ENCODE results near the gene SMIM17. TPM values are rescaled to one million over a fixed set of nuclear protein-coding genes. Genes with fewer than 3 reads are reported as not detected.

SMIM17 gene
- total and polyA plus RNA-seq, 2 experiments from 2014 or later: 0.63 TPM; not detected in 1

DNA sequence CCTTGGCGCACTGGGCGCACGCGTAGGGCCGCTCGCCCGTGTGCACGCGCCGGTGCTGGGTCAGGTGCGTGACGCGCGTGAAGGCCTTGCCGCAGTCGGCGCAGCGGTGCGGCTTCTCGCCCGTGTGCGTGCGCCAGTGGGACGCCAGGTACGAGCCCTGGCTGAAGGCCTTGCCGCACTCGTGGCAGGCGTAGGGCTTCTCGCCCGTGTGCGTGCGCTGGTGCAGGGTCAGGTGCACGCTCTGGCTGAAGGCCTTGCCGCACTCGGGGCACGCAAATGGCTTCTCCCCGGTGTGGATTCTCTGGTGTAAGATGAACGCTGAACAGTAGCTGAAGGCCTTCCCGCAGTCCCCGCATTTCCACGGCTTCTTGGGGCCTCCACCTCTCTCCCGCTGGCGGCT, 21.6 kb downstream of the SMIM17 start:
- Histone ChIP-seq H3K9me2 (ENCODE audit: insufficient read depth) (no peaks in the 10 kb centered on the region), H3K4me2 (no peak overlapping the region), H3K79me2 (replicated peaks; ENCODE audit: insufficient read depth) (no peaks in the 10 kb centered on the region), H3K27ac (ENCODE audit: low read depth) (no peak overlapping the region), H3F3A (replicated peaks; ENCODE audit: low read depth) (no peaks in the 10 kb centered on the region), H3K4me3 (no peak overlapping the region), H3K27me3 (ENCODE audit: insufficient read depth) (no peaks in the 10 kb centered on the region), H3K4me1 (ENCODE audit: insufficient read depth) (no peaks in the 10 kb centered on the region), H3K36me3 (ENCODE audit: insufficient read depth) (no peaks in the 10 kb centered on the region), H2AFZ (no peak overlapping the region), H4K20me1 (replicated peaks; ENCODE audit: insufficient read depth) (no peaks in the 10 kb centered on the region)
- peaks cover 13% of the 10 kb centered on the region for H3K27me3 Mint-ChIP-seq (ENCODE audit: insufficient read depth, low read depth, poor library complexity)
- no peak for ATAC-seq
- TF ChIP-seq, protein P1, sequence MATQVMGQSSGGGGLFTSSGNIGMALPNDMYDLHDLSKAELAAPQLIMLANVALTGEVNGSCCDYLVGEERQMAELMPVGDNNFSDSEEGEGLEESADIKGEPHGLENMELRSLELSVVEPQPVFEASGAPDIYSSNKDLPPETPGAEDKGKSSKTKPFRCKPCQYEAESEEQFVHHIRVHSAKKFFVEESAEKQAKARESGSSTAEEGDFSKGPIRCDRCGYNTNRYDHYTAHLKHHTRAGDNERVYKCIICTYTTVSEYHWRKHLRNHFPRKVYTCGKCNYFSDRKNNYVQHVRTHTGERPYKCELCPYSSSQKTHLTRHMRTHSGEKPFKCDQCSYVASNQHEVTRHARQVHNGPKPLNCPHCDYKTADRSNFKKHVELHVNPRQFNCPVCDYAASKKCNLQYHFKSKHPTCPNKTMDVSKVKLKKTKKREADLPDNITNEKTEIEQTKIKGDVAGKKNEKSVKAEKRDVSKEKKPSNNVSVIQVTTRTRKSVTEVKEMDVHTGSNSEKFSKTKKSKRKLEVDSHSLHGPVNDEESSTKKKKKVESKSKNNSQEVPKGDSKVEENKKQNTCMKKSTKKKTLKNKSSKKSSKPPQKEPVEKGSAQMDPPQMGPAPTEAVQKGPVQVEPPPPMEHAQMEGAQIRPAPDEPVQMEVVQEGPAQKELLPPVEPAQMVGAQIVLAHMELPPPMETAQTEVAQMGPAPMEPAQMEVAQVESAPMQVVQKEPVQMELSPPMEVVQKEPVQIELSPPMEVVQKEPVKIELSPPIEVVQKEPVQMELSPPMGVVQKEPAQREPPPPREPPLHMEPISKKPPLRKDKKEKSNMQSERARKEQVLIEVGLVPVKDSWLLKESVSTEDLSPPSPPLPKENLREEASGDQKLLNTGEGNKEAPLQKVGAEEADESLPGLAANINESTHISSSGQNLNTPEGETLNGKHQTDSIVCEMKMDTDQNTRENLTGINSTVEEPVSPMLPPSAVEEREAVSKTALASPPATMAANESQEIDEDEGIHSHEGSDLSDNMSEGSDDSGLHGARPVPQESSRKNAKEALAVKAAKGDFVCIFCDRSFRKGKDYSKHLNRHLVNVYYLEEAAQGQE (IDR thresholded peaks at IDR 0.05; ENCODE audit: unreplicated experiment): no peak
- TF ChIP-seq, protein P2, sequence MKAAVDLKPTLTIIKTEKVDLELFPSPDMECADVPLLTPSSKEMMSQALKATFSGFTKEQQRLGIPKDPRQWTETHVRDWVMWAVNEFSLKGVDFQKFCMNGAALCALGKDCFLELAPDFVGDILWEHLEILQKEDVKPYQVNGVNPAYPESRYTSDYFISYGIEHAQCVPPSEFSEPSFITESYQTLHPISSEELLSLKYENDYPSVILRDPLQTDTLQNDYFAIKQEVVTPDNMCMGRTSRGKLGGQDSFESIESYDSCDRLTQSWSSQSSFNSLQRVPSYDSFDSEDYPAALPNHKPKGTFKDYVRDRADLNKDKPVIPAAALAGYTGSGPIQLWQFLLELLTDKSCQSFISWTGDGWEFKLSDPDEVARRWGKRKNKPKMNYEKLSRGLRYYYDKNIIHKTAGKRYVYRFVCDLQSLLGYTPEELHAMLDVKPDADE (IDR thresholded peaks at IDR 0.05): no peak
- no peak for TF ChIP-seq NANOG (IDR thresholded peaks at IDR 0.05; ENCODE audit: borderline replicate concordance)
- no peak for TF ChIP-seq STAT1 (IDR thresholded peaks at IDR 0.05; ENCODE audit: unreplicated experiment)
- no peak for TF ChIP-seq JUNB (IDR thresholded peaks at IDR 0.05; ENCODE audit: unreplicated experiment)
- DNase-seq (ENCODE audit: low spot score): no peak
- H3K27ac Mint-ChIP-seq: no peak overlapping the region
- H3K4me1 Mint-ChIP-seq: no peaks in the 10 kb centered on the region
- H3K4me3 Mint-ChIP-seq: no peak overlapping the region
- peaks cover 95% of the 10 kb centered on the region for H3K9me3 Mint-ChIP-seq
- peaks cover 56% of the 10 kb centered on the region for H3K36me3 Mint-ChIP-seq (ENCODE audit: low read depth)

DNA sequence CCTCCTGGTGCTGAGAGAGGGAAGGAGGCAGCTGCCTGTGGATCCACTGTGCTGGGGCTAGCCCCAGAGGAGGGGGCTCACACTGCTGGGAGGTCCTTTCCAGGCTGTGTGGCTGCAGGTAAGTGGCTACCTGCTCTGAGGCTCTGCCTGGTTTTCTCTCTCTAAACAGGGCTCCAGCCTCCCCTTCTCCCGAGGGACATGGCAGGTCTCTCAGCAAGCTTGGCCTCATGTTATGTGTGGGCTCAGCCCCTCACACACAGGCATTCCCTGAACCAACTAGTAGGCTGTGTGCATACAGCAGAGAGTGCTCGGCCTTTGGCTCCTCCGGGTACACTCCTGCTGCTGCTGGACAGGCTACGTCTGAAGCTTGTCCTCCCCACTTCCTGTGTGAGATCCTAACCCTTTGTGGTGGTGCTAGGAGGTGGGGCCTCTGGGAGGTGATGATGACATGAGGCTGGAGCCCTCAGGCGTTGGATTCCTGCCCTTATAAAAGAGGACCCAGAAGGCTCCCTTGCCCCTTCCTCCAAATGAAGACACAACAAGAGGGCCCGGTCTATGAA, 24.4 kb downstream of the SMIM17 start:
- no peak overlapping the region for H3K4me3 Mint-ChIP-seq
- Histone ChIP-seq H3K27me3 (ENCODE audit: insufficient read depth) (no peaks in the 10 kb centered on the region), H4K20me1 (replicated peaks; ENCODE audit: insufficient read depth) (no peaks in the 10 kb centered on the region), H2AFZ (no peak overlapping the region), H3K4me2 (no peak overlapping the region), H3K4me3 (no peak overlapping the region), H3K27ac (ENCODE audit: low read depth) (no peak overlapping the region), H3K79me2 (replicated peaks; ENCODE audit: insufficient read depth) (no peaks in the 10 kb centered on the region), H3K4me1 (ENCODE audit: insufficient read depth) (no peaks in the 10 kb centered on the region), H3K36me3 (ENCODE audit: insufficient read depth) (no peaks in the 10 kb centered on the region), H3K9me2 (ENCODE audit: insufficient read depth) (no peaks in the 10 kb centered on the region), H3F3A (replicated peaks; ENCODE audit: low read depth) (no peaks in the 10 kb centered on the region)
- H3K9me3 Mint-ChIP-seq: peaks cover 88% of the 10 kb centered on the region
- ATAC-seq: no peak
- H3K4me1 Mint-ChIP-seq: no peaks in the 10 kb centered on the region
- no peak for DNase-seq (ENCODE audit: low spot score)
- peaks cover 14% of the 10 kb centered on the region for H3K27me3 Mint-ChIP-seq (ENCODE audit: insufficient read depth, low read depth, poor library complexity)
- no peak overlapping the region for H3K27ac Mint-ChIP-seq
- peaks cover 47% of the 10 kb centered on the region for H3K36me3 Mint-ChIP-seq (ENCODE audit: low read depth)
- TF ChIP-seq ZNF331 (CRISPR knock-in tag; IDR thresholded peaks at IDR 0.05; ENCODE audit: low read depth) (no peak), EZH2phosphoT487 (IDR thresholded peaks at IDR 0.05; ENCODE audit: unreplicated experiment) (no peak), EZH2 (IDR thresholded peaks at IDR 0.05; ENCODE audit: low read depth, unreplicated experiment) (no peak)
- TF ChIP-seq, protein P3, sequence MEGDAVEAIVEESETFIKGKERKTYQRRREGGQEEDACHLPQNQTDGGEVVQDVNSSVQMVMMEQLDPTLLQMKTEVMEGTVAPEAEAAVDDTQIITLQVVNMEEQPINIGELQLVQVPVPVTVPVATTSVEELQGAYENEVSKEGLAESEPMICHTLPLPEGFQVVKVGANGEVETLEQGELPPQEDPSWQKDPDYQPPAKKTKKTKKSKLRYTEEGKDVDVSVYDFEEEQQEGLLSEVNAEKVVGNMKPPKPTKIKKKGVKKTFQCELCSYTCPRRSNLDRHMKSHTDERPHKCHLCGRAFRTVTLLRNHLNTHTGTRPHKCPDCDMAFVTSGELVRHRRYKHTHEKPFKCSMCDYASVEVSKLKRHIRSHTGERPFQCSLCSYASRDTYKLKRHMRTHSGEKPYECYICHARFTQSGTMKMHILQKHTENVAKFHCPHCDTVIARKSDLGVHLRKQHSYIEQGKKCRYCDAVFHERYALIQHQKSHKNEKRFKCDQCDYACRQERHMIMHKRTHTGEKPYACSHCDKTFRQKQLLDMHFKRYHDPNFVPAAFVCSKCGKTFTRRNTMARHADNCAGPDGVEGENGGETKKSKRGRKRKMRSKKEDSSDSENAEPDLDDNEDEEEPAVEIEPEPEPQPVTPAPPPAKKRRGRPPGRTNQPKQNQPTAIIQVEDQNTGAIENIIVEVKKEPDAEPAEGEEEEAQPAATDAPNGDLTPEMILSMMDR (conservative IDR thresholded peaks at IDR 0.05; ENCODE audit: low read depth in 2 of 2): no peak

Measured in GM23338 (cell line).